HepG2 (cell line): ENCODE results near the gene TMEM9. TPM values are rescaled to one million over a fixed set of nuclear protein-coding genes. Genes with fewer than 3 reads are reported as not detected.

Experiments
- ATF7-NPFF ChIP-seq: sonication (generic); formaldehyde crosslinking; IDR thresholded peaks from 2 replicates; pipeline ENCODE4 v1.8.1; 2023; ENCODE audit warnings: mild to moderate bottlenecking, low read depth, missing genetic modification reagents, moderate library complexity
- CBFB ChIP-seq: sonication (generic); formaldehyde crosslinking; IDR thresholded peaks from 2 replicates; pipeline ENCODE4 v1.4.0; 2020; ENCODE audit warnings: missing genetic modification reagents
- GLI4 ChIP-seq: sonication (generic); formaldehyde crosslinking; IDR thresholded peaks from 2 replicates; pipeline ENCODE4 v1.5.1; 2020; ENCODE audit warnings: missing genetic modification reagents, mild to moderate bottlenecking, moderate library complexity, borderline replicate concordance
- NR2F2 ChIP-seq: IDR thresholded peaks from 2 replicates; pipeline ENCODE4 v1.6.1; 2012; ENCODE audit warnings: low read depth, inconsistent platforms, borderline replicate concordance
- PRMT3 ChIP-seq: sonication (generic); formaldehyde crosslinking; IDR thresholded peaks from 2 replicates; pipeline ENCODE4 v1.8.1; 2022; ENCODE audit warnings: low read depth, mild to moderate bottlenecking, moderate library complexity, missing genetic modification reagents, borderline replicate concordance
- REL ChIP-seq: sonication (generic); formaldehyde crosslinking; conservative IDR thresholded peaks from 2 replicates; pipeline ENCODE4 v1.8.0; 2022; ENCODE audit warnings: mild to moderate bottlenecking, missing genetic modification reagents, moderate library complexity
- REST ChIP-seq, 2 experiments: IDR thresholded peaks; 2 replicates each; pipeline ENCODE4 v1.6.1; 2011 to 2012; ENCODE audit warnings: low read length in 2 of 2, borderline replicate concordance in 1 of 2, low read depth in 1 of 2, mild to moderate bottlenecking in 1 of 2, moderate library complexity in 1 of 2
- SPEN ChIP-seq: sonication (generic); formaldehyde crosslinking; IDR thresholded peaks from 2 replicates; pipeline ENCODE4 v1.5.1; 2020; ENCODE audit warnings: low read depth, mild to moderate bottlenecking, missing genetic modification reagents
- TMF1 ChIP-seq: sonication (generic); formaldehyde crosslinking; IDR thresholded peaks from 2 replicates; pipeline ENCODE4 v1.8.1; 2022; ENCODE audit warnings: low read depth, missing genetic modification reagents
- ZNF562 ChIP-seq: sonication (generic); formaldehyde crosslinking; IDR thresholded peaks from 2 replicates; pipeline ENCODE4 v1.8.0; 2022; ENCODE audit warnings: missing genetic modification reagents, borderline replicate concordance
- ZNF564 ChIP-seq: sonication (generic); formaldehyde crosslinking; IDR thresholded peaks from 2 replicates; pipeline ENCODE4 v1.8.1; 2023; ENCODE audit warnings: mild to moderate bottlenecking, missing genetic modification reagents
- ZNF572 ChIP-seq: sonication (generic); formaldehyde crosslinking; IDR thresholded peaks from 2 replicates; pipeline ENCODE4 v1.5.1; 2020; ENCODE audit warnings: mild to moderate bottlenecking, missing genetic modification reagents
- ZNF674 ChIP-seq: sonication (generic); formaldehyde crosslinking; IDR thresholded peaks from 2 replicates; pipeline ENCODE4 v1.5.0; 2020; ENCODE audit warnings: low read depth, mild to moderate bottlenecking, missing genetic modification reagents
- ZNF703 ChIP-seq: sonication (generic); formaldehyde crosslinking; IDR thresholded peaks from 2 replicates; pipeline ENCODE4 v1.5.1; 2020; ENCODE audit warnings: missing genetic modification reagents, mild to moderate bottlenecking, moderate library complexity, borderline replicate concordance
- ZNF773 ChIP-seq: sonication (generic); formaldehyde crosslinking; IDR thresholded peaks from 2 replicates; pipeline ENCODE4 v1.4.0; 2020; ENCODE audit warnings: missing genetic modification reagents, borderline replicate concordance
- ZSCAN12 ChIP-seq: sonication (generic); formaldehyde crosslinking; IDR thresholded peaks from 2 replicates; pipeline ENCODE4 v1.9.0; 2021; ENCODE audit warnings: mild to moderate bottlenecking, missing genetic modification reagents
- polyA plus RNA-seq, 8 experiments: library from polyadenylated mRNA; depleted of rRNA in 3 of 8; stranded (reverse) in 7 of 8; unstranded in 1 of 8; fragments of >200 nt; fragmentation: Illumina TruSeq in 4 of 8; extraction: Trizol in 4 of 8; gene quantifications; 2 replicates each; pipeline versions ENCODE4 v1.2.1 to v1.2.3, GENCODE V29; 2011 to 2016; ENCODE audit warnings: low read depth in 4 of 8, missing spikeins in 1 of 8, mixed read lengths in 1 of 8; ENCODE audit not compliant: insufficient read depth in 1 of 8
- total RNA-seq, 5 experiments: library from RNA; depleted of rRNA; stranded (reverse); fragments of >200 nt; fragmentation: Illumina TruSeq; extraction: Trizol; gene quantifications; 2 replicates each; pipeline ENCODE4 v1.2.3, GENCODE V29; 2016; ENCODE audit warnings: low read depth in 1 of 5
- TF ChIP-seq, protein P1 (sequence below): sonication (generic); formaldehyde crosslinking; IDR thresholded peaks from 2 replicates; pipeline ENCODE4 v1.4.0; 2020; ENCODE audit warnings: missing genetic modification reagents, borderline replicate concordance

Gene TMEM9
- total and polyA plus RNA-seq, 2 of the 13 experiments (the other 11 are each of a cell fraction or from before 2014, with no cell fraction given) = 60.9 to 102 TPM

GRCh38 chr1:201171063-201172036, 17.1 kb upstream of the TMEM9 start (continued):
- TF ChIP-seq REST (IDR thresholded peaks at IDR 0.05; ENCODE audit: borderline replicate concordance in 1 of 2, low read depth in 1 of 2, low read length in 2 of 2) (no peak; a peak in 1 of 4 replicates), GLI4 (CRISPR knock-in tag) (no peak; the same call in 1 of the 2 replicates), NR2F2 (no peak), SPEN (CRISPR knock-in tag) (no peak), ZNF703 (no peak), ZNF564 (CRISPR knock-in tag) (0 out of 2 replicates have a peak, but pooled peaks have one; percentile 47), ZSCAN12 (CRISPR knock-in tag) (0 out of 2 replicates have a peak, but pooled peaks have one; percentile 69), ZNF572 (CRISPR knock-in tag) (no peak), TMF1 (no peak), ZNF562 (no peak), REL (no peak), ZNF773 (CRISPR knock-in tag) (no peak), ZNF674 (CRISPR knock-in tag) (no peak), ATF7-NPFF (CRISPR knock-in tag) (no peak), PRMT3 (CRISPR knock-in tag) (no peak), CBFB (CRISPR knock-in tag) (no peak)
- TF ChIP-seq, protein P1, sequence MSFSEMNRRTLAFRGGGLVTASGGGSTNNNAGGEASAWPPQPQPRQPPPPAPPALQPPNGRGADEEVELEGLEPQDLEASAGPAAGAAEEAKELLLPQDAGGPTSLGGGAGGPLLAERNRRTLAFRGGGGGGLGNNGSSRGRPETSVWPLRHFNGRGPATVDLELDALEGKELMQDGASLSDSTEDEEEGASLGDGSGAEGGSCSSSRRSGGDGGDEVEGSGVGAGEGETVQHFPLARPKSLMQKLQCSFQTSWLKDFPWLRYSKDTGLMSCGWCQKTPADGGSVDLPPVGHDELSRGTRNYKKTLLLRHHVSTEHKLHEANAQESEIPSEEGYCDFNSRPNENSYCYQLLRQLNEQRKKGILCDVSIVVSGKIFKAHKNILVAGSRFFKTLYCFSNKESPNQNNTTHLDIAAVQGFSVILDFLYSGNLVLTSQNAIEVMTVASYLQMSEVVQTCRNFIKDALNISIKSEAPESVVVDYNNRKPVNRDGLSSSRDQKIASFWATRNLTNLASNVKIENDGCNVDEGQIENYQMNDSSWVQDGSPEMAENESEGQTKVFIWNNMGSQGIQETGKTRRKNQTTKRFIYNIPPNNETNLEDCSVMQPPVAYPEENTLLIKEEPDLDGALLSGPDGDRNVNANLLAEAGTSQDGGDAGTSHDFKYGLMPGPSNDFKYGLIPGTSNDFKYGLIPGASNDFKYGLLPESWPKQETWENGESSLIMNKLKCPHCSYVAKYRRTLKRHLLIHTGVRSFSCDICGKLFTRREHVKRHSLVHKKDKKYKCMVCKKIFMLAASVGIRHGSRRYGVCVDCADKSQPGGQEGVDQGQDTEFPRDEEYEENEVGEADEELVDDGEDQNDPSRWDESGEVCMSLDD (CRISPR knock-in tag) = 0 out of 2 replicates have a peak, but pooled peaks have one; percentile 35
